IMR-90 (cell line): ENCODE data around the gene KLHL36. TPM values are rescaled to one million over a fixed set of nuclear protein-coding genes. Genes with fewer than 3 reads are reported as not detected.

Source experiments
- ATAC-seq: fragments of 200-7000 bp; cut with Tn5 transposase; 2 replicates; pipeline ENCODE4 v1.9.1; 2020; ENCODE audit warnings: low read depth, mild to moderate bottlenecking, moderate library complexity
- BruUV-seq: library from RNA; stranded (reverse); fragments of 400-500 nt; replicated peaks from 2 replicates; lab custom pipeline; 2021; lab: Mats Ljungman, UMichigan
- CTCF ChIA-PET: fragments of 300-600 bp; formaldehyde crosslinking; extraction: SDS; loops from one replicate; lab custom pipeline; 2021; ENCODE audit warnings: antibody characterized with exemption; lab: Yijun Ruan, JAX
- POLR2A ChIA-PET: fragments of 300-600 bp; sonication (Branson Sonifier 250); formaldehyde crosslinking; loops from one replicate; lab custom pipeline; 2022; ENCODE audit warnings: antibody characterized with exemption; ENCODE audit not compliant: unreplicated experiment; lab: Charles Lee
- DNase-seq: peaks from one replicate; pipeline ENCODE4 v3.0.0; 2013
- H2AFZ ChIP-seq: replicated peaks from 2 replicates; pipeline ENCODE3; 2013; ENCODE audit warnings: low read length, mild to moderate bottlenecking; ENCODE audit not compliant: poor library complexity
- H2AK5ac ChIP-seq: 2 replicates; pipeline ENCODE4 v1.6.1; 2013; ENCODE audit warnings: low read depth, low read length, inconsistent platforms
- H2AK9ac ChIP-seq: replicated peaks from 2 replicates; pipeline ENCODE3; 2013; ENCODE audit warnings: mild to moderate bottlenecking, low read depth, low read length, moderate library complexity; ENCODE audit not compliant: poor library complexity
- H2BK120ac ChIP-seq: 2 replicates; pipeline ENCODE4 v1.6.1; 2013; ENCODE audit warnings: low read depth, low read length, inconsistent platforms
- H2BK15ac ChIP-seq: 3 replicates; pipeline ENCODE4 v1.6.1; 2013; ENCODE audit warnings: low read depth, low read length, inconsistent platforms
- H2BK20ac ChIP-seq: 2 replicates; pipeline ENCODE4 v1.6.1; 2013; ENCODE audit warnings: low read depth, mild to moderate bottlenecking, inconsistent platforms, low read length, moderate library complexity
- H2BK5ac ChIP-seq: 2 replicates; pipeline ENCODE4 v1.6.1; 2013; ENCODE audit warnings: mild to moderate bottlenecking, low read depth, low read length, inconsistent platforms; ENCODE audit not compliant: poor library complexity, severe bottlenecking
- H3K14ac ChIP-seq: replicated peaks from 2 replicates; pipeline ENCODE4 v1.6.1; 2013; ENCODE audit warnings: low read depth, low read length, inconsistent platforms
- H3K18ac ChIP-seq: 2 replicates; pipeline ENCODE4 v1.6.1; 2013; ENCODE audit warnings: low read depth, low read length, control low read depth
- H3K23ac ChIP-seq: 2 replicates; pipeline ENCODE4 v1.6.1; 2013; ENCODE audit warnings: low read depth, low read length, inconsistent platforms
- H3K27ac ChIP-seq: 2 replicates; pipeline ENCODE4 v1.5.1; 2013; ENCODE audit warnings: mild to moderate bottlenecking, control low read depth, low read length; ENCODE audit not compliant: insufficient read depth
- H3K27me3 ChIP-seq: 2 replicates; pipeline ENCODE4 v1.6.1; 2013; ENCODE audit warnings: low read length; ENCODE audit not compliant: control insufficient read depth, insufficient read depth
- H3K36me3 ChIP-seq: 2 replicates; pipeline ENCODE4 v1.6.1; 2013; ENCODE audit warnings: low read length, mixed read lengths; ENCODE audit not compliant: control insufficient read depth, insufficient read depth
- H3K4ac ChIP-seq: 2 replicates; pipeline ENCODE4 v1.6.1; 2013; ENCODE audit warnings: low read depth, low read length, inconsistent platforms
- H3K4me1 ChIP-seq: 2 replicates; pipeline ENCODE4 v1.6.1; 2013; ENCODE audit warnings: low read length, mixed read lengths; ENCODE audit not compliant: control insufficient read depth, insufficient read depth
- H3K4me2 ChIP-seq: 2 replicates; pipeline ENCODE4 v1.6.1; 2013; ENCODE audit warnings: low read depth, mild to moderate bottlenecking, control low read depth, low read length, moderate library complexity
- H3K4me3 ChIP-seq: 2 replicates; pipeline ENCODE4 v1.5.1; 2013; ENCODE audit warnings: low read depth, mild to moderate bottlenecking, control low read depth, low read length, moderate library complexity; ENCODE audit not compliant: insufficient read depth
- H3K56ac ChIP-seq: 2 replicates; pipeline ENCODE4 v1.6.1; 2013; ENCODE audit warnings: low read length, inconsistent platforms; ENCODE audit not compliant: insufficient read depth; ENCODE audit errors: extremely low read depth
- H3K79me1 ChIP-seq, 2 experiments: 2 replicates each; pipeline ENCODE4 v1.6.1; 2013; ENCODE audit warnings: low read length in 2 of 2, inconsistent platforms in 1 of 2, low read depth in 1 of 2
- H3K9ac ChIP-seq: 2 replicates; pipeline ENCODE4 v1.6.1; 2013; ENCODE audit warnings: low read depth, low read length, control low read depth
- H3K9me1 ChIP-seq: 2 replicates; pipeline ENCODE4 v1.6.1; 2013; ENCODE audit warnings: low read length, inconsistent platforms; ENCODE audit not compliant: insufficient read depth
- H3K9me3 ChIP-seq: 2 replicates; pipeline ENCODE4 v1.6.1; 2013; ENCODE audit warnings: low read length; ENCODE audit not compliant: control insufficient read depth, insufficient read depth
- H4K20me1 ChIP-seq: 2 replicates; pipeline ENCODE4 v1.6.1; 2013; ENCODE audit warnings: low read length, inconsistent platforms; ENCODE audit not compliant: insufficient read depth
- H4K5ac ChIP-seq: 2 replicates; pipeline ENCODE4 v1.6.1; 2013; ENCODE audit warnings: mild to moderate bottlenecking, low read depth, low read length, control low read depth
- H4K8ac ChIP-seq, 2 experiments: 2 replicates each; pipeline ENCODE4 v1.6.1; 2013; ENCODE audit warnings: low read depth in 2 of 2, low read length in 2 of 2, control low read depth in 1 of 2, inconsistent platforms in 1 of 2
- H4K91ac ChIP-seq: 2 replicates; pipeline ENCODE4 v1.6.1; 2013; ENCODE audit warnings: low read depth, low read length, inconsistent platforms; ENCODE audit not compliant: insufficient read depth
- CEBPB ChIP-seq: IDR thresholded peaks from 2 replicates; pipeline ENCODE4 v1.6.1; 2012; ENCODE audit warnings: low read depth, low read length, improper control_type of control experiment
- MAFK ChIP-seq: IDR thresholded peaks from 2 replicates; pipeline ENCODE4 v1.6.1; 2012; ENCODE audit warnings: low read depth, low read length, improper control_type of control experiment
- WGBS, 2 experiments: methylation state at CpG; one replicate each; pipeline versions ENCODE4 v1.1.5 to v1.1.7; 2013; ENCODE audit warnings: missing lambda C conversion rate in 2 of 2; ENCODE audit not compliant: insufficient read length in 1 of 2; ENCODE audit errors: extremely low coverage in 2 of 2; 5-methylcytosine and 5-hydroxymethylcytosine counted together
- dilution Hi-C: fragments of 300-500 bp; cut with HindIII; formaldehyde crosslinking; loops from one replicate; pipeline ENCODE4 v1.14.3; 2018; ENCODE audit warnings: low sequenced_read_pairs; ENCODE audit not compliant: unreplicated experiment
- in situ Hi-C: fragments of 300-500 bp; cut with MboI; formaldehyde crosslinking; loops from 3 replicates; pipeline ENCODE4 v1.14.3; 2019; ENCODE audit warnings: low sequenced_read_pairs, inconsistent platforms, mixed read lengths
- intact Hi-C: fragments of 100-400 bp; cut with micrococcal nuclease; formaldehyde crosslinking; loops from 2 replicates; pipeline ENCODE4 v1.10.0; 2022
- polyA plus RNA-seq, 3 experiments: library from polyadenylated mRNA; depleted of rRNA; stranded (reverse); fragments of >200 nt; gene quantifications; 2 replicates each; pipeline ENCODE4 v1.2.3, GENCODE V29; 2012; ENCODE audit warnings: low replicate concordance in 1 of 3
- total RNA-seq: library from RNA; depleted of rRNA; stranded (reverse); fragments of >200 nt; gene quantifications from 2 replicates; pipeline ENCODE4 v1.2.3, GENCODE V29; 2012

KLHL36 gene
- total and polyA plus RNA-seq, 2 of the 4 experiments (the other 2 are of a cell fraction): 45.9 to 46.3 TPM

- ChIA-PET CTCF (no interaction called here), POLR2A (no interaction called here)
- H3K4ac ChIP-seq: no peak overlapping the region
- no peak overlapping the region for H3K14ac ChIP-seq
- H3K9me1 ChIP-seq: peaks cover 32% of the 10 kb centered on the region
- no peak overlapping the region for H2AK5ac ChIP-seq
- DNase-seq (no peak), ATAC-seq (no peak)
- peak overlapping the region; percentile 10 for H2AFZ ChIP-seq
- H3K9ac ChIP-seq: no peak overlapping the region
- H3K27ac ChIP-seq: no peak overlapping the region
- intact Hi-C loops (no loop called here), in situ Hi-C loops (no loop called here), dilution Hi-C loops (no loop called here)
- no peak overlapping the region for H4K5ac ChIP-seq
- 69% methylated on average over 3 of the region's 7 CpGs; no CpG with 5 or more reads in 1 of the 2 experiments for WGBS, 2 experiments
- no peak overlapping the region for H2AK9ac ChIP-seq
- no peak overlapping the region for H3K18ac ChIP-seq
- H2BK120ac ChIP-seq: no peak overlapping the region
- H3K9me3 ChIP-seq: peaks cover 4% of the 10 kb centered on the region; the same call in 1 of the 2 replicates
- peaks cover 5 to 89% of the 10 kb centered on the region in 2 experiments; a peak in 3 of 4 replicates for H3K79me1 ChIP-seq
- H3K27me3 ChIP-seq: no peaks in the 10 kb centered on the region
- peak overlapping the region in 1 of 2 experiments; percentile 27; a peak in 1 of 4 replicates for H4K8ac ChIP-seq
- 0 out of 2 replicates have a peak overlapping the region, but pooled peaks have one; percentile 3 for H3K23ac ChIP-seq
- H2BK20ac ChIP-seq: no peak overlapping the region
- H4K20me1 ChIP-seq: peaks cover 99% of the 10 kb centered on the region
- H3K4me1 ChIP-seq: peaks cover 23% of the 10 kb centered on the region
- H3K56ac ChIP-seq: no peak overlapping the region
- no peak overlapping the region for H3K4me3 ChIP-seq
- no peak overlapping the region for H3K4me2 ChIP-seq
- no peak overlapping the region for H2BK15ac ChIP-seq
- H3K36me3 ChIP-seq: peaks cover 27% of the 10 kb centered on the region
- H2BK5ac ChIP-seq: peak overlapping the region; percentile 3
- no peak overlapping the region for H4K91ac ChIP-seq
- TF ChIP-seq CEBPB (no peak), MAFK (no peak)
- no TSS peak for BruUV-seq
These were observed 40.6 kb upstream of the KLHL36 start for GRCh38 chr16:84607694-84608093.
